NCI-H1694 (cell line): Measurements from ENCODE around the gene SLC13A3.
"Not testable (repeated sequence)": the region's sequence is repeated elsewhere in the genome, so short reads cannot be mapped to it uniquely, and the experiment has no call there.

Source experiments
- DNase-seq: peaks from one replicate; lab custom pipeline; 2025; lab: John Stamatoyannopoulos, UW

SLC13A3 gene

GRCh38 chr20:46681032-46681854, 30.0 kb upstream of the SLC13A3 start:
- peak; percentile 69 for DNase-seq

GRCh38 chr20:46680684-46681031, 29.4 kb upstream of the SLC13A3 start:
- DNase-seq = no peak

DNA sequence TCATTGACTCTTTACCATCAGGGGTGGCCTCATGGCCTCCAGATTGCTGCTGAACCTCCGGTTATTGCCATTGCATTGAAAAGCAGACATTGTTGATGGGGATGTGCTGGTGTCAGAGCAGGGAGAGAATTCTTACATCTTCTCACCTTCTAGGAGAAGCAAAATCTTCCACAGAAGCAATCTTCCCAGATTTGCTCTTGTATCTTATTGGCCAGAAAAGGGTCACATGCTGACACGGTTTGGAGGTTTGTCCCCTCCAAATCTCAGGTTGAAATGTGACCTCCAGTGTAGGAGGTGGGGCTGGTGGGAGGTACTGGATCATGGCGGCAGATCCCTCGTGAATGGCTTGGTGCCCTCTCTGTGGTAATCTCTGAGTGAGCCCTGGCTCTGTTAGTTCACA, 27.3 kb upstream of the SLC13A3 start:
- no peak for DNase-seq

DNA sequence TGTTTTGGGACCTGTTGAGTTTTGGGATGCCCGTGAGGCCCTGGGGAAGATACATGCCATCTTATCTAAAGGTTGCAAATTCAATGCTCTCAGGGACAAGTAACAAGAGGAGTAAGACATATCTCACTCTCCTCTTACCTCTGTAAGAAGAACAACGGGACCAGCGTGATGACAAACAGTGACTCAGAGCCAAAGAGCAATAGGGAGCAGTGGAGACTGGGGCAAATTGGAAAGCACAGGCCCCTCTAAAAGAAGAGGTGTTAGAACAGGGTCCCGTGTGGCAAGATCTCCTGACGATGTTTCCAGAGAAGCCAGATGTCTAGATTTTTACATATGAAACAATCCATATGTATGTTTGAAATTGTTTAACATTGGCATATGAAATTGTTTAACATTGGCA, 26.3 kb upstream of the SLC13A3 start:
- DNase-seq = no peak

- DNase-seq = not testable (repeated sequence)
These were observed 25.5 kb upstream of the SLC13A3 start for GRCh38 chr20:46676649-46677316.

DNA sequence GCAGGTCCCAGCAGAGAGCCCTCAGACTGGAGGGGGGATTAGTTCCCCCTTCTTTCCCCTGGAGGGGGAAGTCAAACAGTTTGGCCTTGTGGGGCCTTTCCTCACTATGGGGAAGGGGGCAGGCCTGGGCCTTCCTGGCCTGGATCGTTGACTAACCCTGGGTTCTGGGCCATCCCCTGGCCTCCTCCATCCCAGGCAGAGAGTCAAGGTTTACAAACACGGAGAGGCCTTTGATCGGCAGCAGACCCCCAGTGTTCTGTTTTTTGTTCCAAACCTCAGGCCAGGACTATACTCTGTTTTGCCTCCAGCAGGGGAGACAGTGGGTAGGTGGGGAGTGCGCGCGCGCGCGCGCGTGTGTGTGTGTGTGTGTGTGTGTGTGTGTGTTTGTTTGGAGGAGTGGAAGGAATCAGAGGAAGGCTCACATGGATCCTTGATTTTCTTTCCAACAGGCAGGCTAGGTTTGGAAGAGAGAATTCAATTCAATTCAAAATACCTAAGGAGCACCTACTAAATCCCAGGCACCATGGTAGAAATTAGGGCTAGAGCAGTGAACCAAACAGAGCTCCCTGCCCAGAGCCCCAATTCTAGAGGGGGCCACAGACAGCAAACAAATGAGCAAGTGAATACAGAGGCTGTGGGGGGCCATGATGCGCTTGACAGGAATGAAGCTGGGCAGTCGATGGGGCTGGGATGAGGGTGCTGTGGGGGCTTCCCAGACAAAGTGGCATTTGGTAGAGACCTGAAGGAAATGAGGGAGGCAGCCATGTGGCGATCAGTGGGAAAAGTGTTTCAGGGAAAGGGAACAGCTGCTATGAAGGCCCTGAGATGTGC, 23.2 kb upstream of the SLC13A3 start:
- DNase-seq = no peak

DNA sequence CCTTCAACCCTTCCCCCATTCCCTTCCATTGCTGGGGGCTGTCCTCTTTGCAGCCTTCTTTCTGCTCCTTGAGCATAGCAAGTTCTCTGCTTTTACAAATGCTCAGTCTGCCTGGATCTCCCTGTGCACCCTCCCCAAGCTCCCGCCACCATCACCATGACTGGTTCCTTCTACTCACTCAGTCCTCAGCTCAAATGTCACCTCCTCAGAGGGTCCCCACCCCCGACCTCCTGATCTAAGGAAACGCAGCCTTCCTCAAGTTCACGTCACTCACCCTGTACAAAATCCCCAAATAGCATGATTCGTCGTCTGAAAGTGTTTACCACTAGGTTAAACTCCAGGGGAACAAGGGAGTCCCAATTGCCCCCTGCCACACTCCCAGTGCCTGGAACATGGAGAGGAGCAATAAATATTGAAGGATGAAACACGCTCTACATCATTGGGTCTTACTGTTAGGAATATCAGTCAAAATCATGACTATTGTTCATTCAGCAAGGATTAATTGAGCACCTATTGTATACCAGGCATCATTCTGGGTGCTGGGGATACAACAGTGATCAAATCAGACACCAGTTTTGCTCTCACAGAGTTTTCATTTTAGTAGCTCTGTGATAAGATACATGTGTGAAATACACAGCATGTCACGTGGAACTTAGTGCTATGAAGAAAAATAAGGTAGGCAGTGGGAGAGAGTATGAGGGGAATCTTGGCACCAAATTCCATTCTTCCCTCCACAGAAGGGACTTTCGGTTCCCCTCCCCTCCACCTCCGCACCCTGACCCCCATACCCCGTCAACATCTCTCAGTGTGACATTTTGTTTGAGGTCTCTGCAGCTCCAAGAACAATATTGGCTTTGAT, 22.4 kb upstream of the SLC13A3 start:
- DNase-seq = no peak

- no peak for DNase-seq
These were observed 21.4 kb upstream of the SLC13A3 start for GRCh38 chr20:46672543-46673148.

GRCh38 chr20:46671866-46672542, 20.7 kb upstream of the SLC13A3 start:
- no peak for DNase-seq

DNA sequence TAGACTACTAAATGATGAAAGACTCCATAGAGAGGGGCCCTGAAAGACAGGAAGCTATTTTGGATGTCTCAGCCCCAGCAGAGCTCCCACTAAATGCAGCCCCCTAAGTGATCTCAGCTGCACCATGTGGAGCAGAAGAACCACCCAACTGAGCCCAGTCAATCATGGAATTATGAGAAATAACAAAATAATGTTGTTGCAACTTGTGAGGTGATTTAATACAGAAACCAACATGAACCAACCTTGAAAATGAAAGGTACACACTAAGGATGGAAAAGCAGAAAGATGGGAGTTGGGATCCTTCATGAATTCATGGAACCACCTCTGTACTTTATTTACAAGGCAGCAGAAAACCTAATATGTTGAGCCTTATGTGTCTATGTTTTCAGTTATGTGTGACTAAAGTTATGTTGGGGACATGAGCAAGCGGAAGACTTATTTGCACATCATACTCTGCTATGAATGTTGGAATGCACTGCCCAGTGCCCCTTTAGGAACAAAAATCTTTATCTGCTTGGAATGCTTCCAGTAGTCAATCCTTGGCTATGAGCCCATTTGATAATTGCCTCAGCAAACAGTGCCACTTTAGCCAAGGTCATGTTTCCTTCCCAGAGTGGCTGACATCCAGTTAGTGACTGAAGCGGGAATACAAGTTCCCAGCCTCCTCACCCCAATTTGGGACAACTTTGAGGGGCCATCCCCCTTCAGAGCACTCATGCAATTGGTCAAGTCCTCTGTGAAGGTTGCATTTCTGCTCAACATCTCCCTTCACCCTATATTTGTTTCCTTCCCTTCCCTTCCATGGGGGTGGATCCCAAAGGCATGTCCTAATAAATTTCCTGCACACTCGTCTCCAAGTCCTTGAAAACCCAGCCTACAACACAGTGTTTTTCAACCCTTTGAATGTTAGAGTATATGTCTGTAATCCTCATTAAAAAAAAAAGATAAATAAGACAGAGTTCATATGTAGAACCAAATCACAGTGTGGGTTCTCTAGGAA, 19.6 kb upstream of the SLC13A3 start:
- no peak for DNase-seq

- no peak for DNase-seq
These were observed 18.9 kb upstream of the SLC13A3 start for GRCh38 chr20:46670228-46670584.

GRCh38 chr20:46666818-46667515, 15.7 kb upstream of the SLC13A3 start:
- no peak for DNase-seq

DNA sequence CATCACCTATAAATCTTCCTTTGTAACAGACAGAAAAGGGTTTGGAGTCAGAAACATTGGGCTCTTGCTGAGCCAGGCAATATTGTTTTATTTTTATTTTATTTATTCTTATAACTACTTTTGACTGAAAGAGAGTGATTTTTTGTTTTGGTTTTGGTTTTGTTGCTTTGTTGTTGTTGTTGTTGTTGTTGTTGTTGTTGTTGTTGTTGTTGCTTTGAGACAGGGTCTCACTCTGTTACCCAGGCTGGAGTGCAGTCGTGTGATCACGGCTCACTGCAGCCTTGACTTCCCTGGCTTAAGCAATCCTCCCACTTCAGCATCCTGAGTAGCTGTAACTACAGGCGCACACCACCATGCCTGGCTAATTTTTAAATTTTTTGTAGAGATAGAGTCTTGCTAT, 15.0 kb upstream of the SLC13A3 start:
- DNase-seq = no peak

DNA sequence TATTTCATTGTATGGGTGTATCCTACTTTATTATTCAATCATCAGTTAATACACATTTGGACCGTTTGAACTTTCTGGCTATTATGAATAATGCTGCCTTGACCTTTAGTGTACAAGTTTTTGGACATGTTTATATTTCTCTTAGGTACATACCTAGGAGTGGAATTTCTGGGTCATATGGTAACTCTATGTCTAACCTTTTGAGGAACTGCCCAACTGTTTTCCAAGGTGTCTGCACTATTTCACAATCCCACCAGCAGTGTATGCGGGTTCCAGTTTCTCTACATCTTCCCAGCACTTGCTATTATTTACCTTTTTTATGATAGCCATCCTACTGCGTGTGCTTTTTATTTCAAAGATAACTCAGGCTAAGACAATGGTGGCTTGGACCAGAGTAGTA, 14.3 kb upstream of the SLC13A3 start:
- DNase-seq = no peak

DNA sequence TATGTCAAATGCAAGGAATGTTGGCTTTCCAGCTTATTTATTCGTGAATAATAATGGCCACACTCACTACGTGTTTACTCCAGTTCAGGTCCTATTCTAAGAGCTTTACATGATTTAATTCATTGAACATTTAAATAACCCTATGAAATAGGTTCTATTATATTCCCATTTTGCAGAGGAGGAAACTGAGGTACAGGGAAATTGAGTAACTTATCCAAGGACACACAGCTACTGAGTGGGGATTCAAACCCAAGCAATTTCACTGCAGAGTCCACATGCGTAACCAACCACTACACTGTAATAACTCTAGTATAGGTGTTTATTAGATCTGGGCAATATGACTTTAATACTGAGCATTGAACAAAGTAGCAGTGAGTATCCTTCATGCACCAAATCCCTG, 12.3 kb upstream of the SLC13A3 start:
- DNase-seq = no peak

DNA sequence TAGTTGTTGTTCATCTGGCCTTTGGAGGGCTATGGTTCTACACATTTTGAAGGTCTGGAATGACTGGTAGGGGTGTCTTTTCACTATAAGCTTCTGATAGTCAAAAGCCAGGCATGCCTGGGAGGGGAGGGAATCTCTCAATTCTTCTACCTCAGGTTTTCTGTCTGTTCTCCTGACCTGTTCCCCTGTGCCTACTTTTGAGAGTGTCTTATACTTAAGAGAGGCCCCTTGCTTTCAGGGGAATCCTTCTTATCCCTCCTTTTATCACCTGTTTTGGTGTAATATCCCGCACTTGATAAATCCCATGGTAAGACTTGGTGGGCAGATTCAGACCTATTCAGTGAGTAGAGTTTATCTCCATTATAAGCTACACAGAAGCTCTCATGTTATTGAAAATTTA, 10.4 kb upstream of the SLC13A3 start:
- no peak for DNase-seq

DNA sequence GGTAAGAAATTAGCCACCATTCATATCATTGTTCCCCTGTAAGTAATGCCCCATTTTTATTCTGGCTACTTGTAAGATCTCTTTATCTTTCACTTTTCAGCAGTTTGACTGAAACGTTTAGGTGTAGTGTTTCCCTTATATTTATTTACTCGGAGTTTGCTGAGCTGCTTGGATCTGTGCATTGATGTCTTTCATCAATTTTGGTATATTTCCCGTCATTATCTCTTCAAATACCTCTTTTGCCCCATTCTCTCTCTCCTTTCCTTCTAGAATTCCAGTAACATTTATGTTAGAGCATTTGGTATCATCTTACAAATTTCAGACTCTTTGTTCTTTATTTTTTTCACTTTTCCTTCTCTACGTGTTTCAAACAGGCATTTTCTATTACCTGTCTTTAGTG, 9.2 kb upstream of the SLC13A3 start:
- no peak for DNase-seq

GRCh38 chr20:46657618-46658017, 6.4 kb upstream of the SLC13A3 start:
- DNase-seq = no peak

DNA sequence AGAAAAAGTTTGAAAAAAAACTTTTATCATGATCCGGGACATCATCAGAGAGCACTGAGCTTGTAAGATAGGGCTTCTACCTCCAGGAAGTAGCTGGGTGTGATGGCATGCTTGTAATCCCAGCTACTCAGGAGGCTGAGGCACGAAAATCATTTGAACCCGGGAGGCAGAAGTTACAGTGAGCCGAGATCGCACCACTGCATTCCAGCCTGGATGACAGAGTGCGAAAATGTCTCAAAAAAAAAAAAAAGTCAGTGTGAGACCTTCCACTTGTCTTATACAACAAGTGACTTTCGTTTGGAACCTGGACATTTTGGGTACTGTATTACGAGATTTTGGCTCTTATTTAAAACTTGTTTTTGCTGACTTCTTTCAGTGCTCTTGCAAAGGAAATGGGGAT, 5.9 kb upstream of the SLC13A3 start:
- no peak for DNase-seq
